HG02938 (cell line): ENCODE measurements around the gene SENP6.
A peak's percentile ranks its signal among the peaks of the same experiment; 100 is the strongest.
"Not testable (repeated sequence)": the region's sequence is repeated elsewhere in the genome, so short reads cannot be mapped to it uniquely, and the experiment has no call there.

Experiments used
- ATAC-seq: cut with Tn5 transposase; IDR thresholded peaks from one replicate; pipeline ENCODE4 v1.9.1; 2021; ENCODE audit warnings: mild to moderate bottlenecking, moderate library complexity; ENCODE audit not compliant: unreplicated experiment

SENP6 gene

GRCh38 chr6:75642311-75642710, 40.6 kb downstream of the SENP6 start:
- ATAC-seq = no peak

- ATAC-seq = no peak
Observed at GRCh38 chr6:75643173-75643572, 41.5 kb downstream of the SENP6 start.

- ATAC-seq = no peak
Observed at GRCh38 chr6:75656479-75656878, 54.8 kb downstream of the SENP6 start.

GRCh38 chr6:75657327-75657726, 55.6 kb downstream of the SENP6 start:
- no peak for ATAC-seq

DNA sequence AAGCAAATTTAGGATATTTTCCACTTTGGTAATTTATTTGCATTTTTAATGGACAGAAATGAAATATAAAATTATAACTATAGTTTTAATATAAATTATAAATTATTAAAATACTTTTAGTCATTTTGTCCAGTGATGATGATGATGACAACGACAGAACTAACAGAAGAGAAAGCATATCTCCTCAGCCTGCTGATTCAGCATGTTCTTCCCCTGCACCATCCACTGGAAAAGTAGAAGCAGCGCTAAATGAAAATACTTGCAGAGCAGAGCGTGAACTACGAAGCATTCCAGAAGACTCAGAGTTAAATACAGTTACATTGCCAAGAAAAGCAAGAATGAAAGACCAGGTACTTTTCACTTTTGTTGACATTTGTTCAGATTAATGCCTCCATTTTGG, 64.9 kb downstream of the SENP6 start:
- ATAC-seq = no peak

DNA sequence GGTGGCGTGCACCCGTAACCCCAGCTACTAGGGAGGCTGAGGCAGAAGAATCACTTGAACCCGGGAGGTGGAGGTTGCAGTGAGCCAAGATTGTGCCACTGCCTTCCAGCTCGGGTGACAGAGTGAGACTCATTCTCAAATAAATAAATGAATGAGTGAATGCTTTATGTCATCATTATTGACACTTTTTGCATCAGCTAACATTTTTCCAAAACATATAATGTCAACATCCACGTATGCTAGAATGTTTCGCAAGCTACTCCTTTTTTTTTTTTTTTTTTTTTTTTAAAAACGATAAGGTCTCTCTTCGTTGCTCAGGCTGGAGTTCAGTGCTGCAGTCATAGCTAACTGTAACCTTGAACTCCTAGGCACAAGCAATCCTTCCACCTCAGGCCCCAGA, 72.2 kb downstream of the SENP6 start:
- no peak for ATAC-seq

DNA sequence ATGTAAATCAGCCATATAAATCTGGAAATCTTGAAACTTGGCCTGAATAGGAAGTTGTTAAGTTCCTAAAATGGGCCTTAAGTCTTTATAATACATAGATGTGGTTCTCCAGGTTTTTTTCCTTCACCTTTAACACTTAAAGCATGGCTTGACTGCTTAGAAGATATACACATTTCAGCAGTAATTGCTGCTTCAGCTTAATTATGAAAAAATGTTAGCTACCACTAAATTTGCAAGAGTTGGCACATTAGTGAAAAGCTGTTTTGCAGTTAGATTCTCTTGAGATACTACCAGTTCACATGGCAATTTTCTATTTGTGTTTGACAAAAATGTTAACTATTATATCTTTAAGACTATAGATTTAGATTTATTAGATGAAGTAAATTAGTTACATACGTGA, 74.7 kb downstream of the SENP6 start:
- no peak for ATAC-seq

DNA sequence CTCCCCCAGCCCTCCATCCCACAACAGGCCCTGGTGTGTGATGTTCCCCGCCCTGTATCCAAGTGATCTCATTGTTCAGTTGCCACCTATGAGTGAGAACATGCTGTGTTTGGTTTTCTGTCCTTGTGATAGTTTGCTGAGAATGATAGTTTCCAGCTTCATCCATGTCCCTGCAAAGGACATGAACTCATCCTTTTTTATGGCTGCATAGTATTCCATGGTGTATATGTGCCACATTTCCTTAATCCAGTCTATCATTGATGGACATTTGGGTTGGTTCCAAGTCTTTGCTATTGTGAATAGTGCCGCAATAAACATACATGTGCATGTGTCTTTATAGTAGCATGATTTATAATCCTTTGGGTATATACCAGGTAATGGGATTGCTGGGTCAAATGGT, 80.9 kb downstream of the SENP6 start:
- not testable (repeated sequence) for ATAC-seq

- not testable (repeated sequence) for ATAC-seq
Observed at GRCh38 chr6:75683005-75683404, 81.3 kb downstream of the SENP6 start.

- not testable (repeated sequence) for ATAC-seq
Observed at GRCh38 chr6:75687535-75687934, 85.9 kb downstream of the SENP6 start.

DNA sequence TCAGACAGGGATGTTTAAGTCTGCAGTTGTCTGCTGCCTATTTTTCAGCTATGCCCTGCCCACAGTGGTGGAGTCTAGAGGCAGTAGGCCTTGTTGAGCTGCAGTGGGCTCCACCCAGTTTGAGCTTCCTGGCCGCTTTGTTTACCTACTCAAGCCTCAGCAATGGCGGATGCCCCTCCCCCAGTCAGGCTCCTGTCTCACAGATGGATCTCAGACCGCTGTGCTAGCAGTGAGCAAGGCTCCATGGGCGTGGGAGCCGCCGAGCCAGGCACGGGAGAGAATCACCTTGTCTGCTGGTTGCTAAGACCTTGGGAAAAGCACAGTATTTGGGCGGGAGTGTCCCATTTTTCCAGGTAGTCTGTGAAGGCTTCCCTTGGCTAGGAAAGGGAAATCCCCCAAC, 86.3 kb downstream of the SENP6 start:
- ATAC-seq = not testable (repeated sequence)

DNA sequence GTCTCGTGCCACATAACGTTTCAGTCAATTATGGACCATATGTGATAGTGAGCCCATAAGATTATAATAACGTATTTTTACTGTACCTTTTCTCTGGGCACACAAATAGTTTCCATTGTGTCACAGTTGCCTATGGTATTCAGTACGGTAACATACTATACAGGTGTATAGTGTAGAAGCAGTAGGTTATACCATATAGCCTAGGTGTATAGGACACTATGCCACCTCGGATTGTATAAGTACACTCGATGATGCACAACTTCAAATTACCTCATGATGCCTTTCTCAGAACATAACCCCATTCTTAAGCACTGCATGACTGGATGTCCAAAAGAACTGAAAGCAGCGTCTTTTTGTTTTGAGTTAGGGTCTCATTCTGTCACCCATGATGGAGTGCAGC, 87.9 kb downstream of the SENP6 start:
- no peak for ATAC-seq

DNA sequence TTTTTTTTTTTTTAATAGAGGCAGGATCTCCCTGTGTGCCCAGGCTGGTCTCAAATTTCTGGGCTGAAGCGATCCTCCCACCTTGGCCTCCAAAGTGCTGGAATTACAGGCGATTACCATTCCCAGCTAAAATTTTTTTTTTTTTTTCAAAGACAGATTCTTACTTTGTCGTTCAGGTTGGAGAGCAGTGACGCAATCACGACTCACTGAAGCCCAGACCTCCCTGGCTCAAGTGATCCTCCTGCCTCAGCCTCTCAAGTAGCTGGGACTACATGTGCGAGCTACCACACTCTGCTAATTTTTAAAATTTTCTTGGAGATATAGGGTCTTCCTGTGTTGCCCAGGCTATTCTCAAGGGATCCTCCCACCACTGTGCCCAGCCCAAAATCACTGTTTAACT, 89.3 kb downstream of the SENP6 start:
- no peak for ATAC-seq

GRCh38 chr6:75693534-75693933, 91.9 kb downstream of the SENP6 start:
- no peak for ATAC-seq

DNA sequence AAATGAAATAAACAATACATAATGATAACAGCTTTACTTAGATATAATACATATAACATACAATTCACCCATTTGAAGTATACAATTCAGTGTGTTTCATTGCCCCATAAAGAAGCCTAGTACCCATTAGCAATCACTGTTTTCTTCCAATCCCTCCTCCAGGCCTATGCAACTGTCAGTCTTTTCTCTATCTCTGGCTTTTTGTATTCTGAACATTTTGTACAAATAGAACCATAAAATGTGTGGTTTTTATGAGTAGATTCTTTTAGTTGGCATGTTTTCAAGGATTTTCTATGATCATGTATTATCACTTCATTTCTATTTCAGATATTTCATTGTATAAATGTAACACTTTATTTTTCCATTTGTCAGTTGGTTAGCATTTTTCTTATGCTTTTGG, 92.7 kb downstream of the SENP6 start:
- no peak for ATAC-seq

GRCh38 chr6:75708334-75708733, 106.7 kb downstream of the SENP6 start:
- not testable (repeated sequence) for ATAC-seq

DNA sequence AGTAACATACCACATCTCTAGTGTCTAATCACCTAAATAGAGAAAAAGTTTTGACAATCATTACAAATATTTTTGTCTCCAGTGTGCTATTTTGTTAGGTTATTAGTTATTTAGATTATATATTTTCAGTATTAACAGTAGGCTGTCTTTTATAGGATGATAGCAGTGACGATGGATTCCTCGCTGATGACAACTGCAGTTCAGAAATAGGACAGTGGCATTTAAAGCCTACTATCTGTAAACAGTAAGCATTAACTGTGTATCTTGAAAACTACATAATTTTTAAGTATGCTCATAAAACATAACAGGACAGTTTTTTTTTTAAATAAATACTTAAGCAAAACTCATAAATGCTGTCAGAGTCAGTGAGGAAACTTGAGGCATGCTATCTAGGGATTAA, 109.5 kb downstream of the SENP6 start:
- ATAC-seq = no peak

- no peak for ATAC-seq
Observed at GRCh38 chr6:75719133-75719532, 117.5 kb downstream of the SENP6 start.

GRCh38 chr6:75723382-75723781, 121.7 kb downstream of the SENP6 start:
- no peak for ATAC-seq

DNA sequence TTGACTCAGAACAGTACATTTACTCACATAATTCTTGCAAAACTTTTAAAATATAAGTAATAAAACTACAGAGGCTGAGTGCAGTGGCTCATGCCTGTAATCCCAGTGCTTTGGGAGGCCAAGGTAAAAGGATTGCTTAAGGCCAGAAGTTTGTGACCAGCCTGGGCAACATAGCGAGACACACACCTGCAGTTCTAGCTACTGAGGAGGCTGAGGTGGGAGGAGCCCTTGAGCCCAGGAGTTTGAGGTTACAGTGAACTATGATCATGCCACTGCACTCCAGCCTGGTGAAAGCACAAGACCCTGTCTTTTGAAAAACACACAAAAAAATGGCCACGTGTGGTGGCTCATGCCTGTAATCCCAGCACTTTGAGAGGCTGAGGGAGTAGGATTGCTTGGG, 125.5 kb downstream of the SENP6 start:
- ATAC-seq = no peak

DNA sequence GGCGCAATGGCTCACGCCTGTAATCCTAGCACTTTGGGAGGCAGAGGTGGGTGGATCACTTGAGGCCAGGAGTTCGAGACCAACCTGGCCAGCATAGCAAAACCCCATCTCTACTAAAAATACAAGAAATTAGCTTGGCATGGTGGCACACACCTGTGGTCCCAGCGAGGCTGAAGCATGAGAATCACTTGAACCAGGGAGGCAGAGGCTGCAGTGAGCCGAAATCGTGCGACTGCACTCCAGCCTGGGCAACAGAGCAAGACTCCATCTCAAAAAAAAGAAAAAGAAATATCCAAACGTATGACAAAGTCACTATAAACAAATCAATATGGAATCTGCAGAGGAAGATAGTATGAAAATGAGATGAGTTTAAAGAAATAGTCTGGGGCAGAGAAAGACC, 129.3 kb downstream of the SENP6 start:
- not testable (repeated sequence) for ATAC-seq

DNA sequence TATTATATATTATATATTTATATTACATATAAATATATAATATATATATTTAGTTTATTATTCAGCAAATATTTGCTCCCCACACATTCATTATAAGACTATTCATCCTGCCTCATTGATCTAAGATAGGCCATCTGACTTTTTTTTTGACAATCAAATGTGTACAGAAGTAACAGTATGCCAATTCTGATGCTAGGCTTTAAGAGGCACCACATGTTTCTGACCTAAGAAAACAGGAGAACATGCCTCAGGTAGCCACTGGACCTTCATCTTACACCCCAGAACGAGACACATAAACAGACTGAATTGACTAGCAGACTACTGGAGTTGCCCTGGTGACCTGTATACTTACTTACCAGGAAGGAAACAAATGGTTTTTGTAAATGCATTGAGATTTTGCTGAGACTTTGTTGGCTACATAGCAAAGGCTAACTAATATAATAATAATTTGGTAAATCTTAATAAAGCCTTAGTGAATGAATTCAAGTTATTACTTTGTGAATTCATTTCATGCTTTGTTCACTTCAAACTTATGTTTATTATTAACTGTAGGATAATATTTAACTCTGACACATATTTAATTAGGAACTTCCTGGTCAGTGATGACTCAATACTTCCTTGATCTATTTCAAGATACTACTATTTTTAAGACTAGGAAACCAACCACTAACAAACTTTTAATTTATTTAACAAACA, 134.0 kb downstream of the SENP6 start:
- ATAC-seq = peak; percentile 96

DNA sequence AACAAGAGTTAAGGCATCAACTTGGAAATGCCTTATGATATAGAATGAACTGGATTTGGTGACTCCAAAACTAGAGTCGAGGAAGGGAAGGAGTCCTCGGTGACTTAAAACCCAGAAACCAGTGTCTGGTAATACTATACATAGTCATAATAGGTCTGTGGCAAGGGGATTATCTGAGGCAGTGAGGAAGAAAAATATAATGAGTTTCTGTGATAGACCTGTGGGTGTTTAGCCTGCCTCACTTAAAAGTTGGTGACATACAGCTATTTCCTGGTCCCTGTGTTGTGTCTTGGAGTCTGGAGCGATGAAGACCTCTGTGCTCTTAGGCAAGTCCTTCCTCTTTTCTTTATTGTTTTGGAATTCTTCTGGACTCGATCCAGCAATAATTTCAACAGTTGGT, 142.3 kb downstream of the SENP6 start:
- no peak for ATAC-seq
